GM18505 (cell line): ENCODE measurements around the gene DHX15.

Experiments
- ATAC-seq: cut with Tn5 transposase; IDR thresholded peaks from one replicate; pipeline ENCODE4 v1.9.1; 2021; ENCODE audit not compliant: unreplicated experiment
- POLR2A ChIP-seq: IDR thresholded peaks from 4 replicates; pipeline ENCODE4 v1.6.1; 2011; ENCODE audit warnings: borderline replicate concordance; ENCODE audit not compliant: insufficient read depth, insufficient read length; ENCODE audit errors: extremely low read depth

The DHX15 gene

DNA sequence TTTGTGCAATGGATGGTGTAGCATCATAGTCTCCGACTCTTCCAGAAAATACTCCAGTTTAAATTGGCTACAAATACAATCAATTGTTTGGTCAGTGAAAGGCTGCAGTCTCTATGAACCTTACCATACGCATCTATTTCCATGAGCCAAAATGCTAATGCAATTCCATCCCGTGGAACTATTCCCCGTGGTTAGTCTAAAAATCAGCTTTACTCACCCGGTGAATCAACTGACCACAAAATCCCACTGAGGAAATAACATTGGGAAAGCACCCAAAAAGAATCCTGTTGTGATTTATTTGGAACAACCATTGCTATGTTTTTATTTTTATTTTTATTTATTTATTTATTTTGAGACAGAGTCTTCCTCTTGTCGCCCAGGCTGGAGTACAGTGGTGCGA lies 87.1 kb downstream of the DHX15 start:
- ATAC-seq: no peak
- TF ChIP-seq POLR2A: no peak

DNA sequence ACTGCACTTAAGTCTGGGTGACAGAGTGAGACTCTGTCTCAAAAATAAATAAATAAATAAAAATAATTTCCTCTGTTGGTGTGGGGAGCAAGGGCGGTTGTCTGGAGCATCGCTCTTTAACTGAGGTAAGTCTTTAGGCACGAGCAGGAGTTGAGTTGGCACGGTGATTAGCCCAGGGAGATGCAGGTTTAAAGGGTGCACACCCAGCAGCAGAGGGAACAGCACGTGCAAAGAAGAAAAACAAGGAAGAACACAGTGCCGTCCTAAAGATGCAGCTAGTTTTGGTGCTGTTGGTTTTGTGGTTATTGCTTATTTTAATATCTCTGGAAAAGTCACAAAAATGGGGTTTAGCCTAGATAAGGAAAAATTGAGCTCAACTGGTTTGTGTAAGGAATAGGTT lies 87.8 kb downstream of the DHX15 start:
- TF ChIP-seq POLR2A: no peak
- ATAC-seq: no peak

DNA sequence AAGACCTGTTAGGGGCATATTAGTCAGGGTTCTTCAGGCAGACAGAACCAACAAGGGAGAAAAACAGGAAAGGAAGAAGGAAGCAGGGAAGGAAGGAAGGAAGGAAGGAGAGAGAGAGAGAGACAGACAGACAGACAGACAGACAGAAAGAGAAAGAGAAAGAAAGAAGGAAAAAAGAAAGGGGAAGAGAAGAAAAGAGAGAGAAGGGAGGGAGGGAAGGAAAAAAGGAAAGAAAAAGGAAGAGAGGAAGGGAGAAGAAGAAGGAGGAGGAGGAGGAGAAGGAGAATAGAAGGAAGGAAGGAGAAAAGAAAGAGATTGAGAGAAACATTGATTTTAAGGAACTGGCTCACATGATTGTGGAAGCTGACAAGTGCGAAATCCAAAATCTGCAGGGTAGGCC lies 89.0 kb downstream of the DHX15 start:
- ATAC-seq: no peak
- no peak for TF ChIP-seq POLR2A

DNA sequence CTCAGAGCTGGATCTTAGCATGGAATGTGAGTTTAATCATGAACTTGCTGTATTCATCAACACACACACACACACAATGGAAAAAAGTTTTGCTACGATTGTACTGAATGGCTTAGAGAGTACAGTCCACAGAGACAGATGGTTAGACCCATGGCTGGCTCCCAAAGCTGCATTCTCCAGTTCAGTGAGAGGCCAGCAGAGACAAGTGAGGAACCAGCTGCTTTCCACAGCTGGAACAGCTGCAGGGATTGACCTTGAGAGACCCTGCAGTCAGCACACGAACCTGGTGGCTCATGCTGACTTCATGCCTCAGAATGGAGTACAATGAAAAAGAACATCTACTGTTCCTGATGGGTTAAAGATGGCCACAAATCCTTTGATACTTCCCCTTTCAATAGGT lies 94.5 kb downstream of the DHX15 start:
- ATAC-seq: no peak
- TF ChIP-seq POLR2A: no peak

GRCh38 chr4:24488399-24489164 lies 95.8 kb downstream of the DHX15 start:
- TF ChIP-seq POLR2A: no peak
- peak; percentile 77 for ATAC-seq

DNA sequence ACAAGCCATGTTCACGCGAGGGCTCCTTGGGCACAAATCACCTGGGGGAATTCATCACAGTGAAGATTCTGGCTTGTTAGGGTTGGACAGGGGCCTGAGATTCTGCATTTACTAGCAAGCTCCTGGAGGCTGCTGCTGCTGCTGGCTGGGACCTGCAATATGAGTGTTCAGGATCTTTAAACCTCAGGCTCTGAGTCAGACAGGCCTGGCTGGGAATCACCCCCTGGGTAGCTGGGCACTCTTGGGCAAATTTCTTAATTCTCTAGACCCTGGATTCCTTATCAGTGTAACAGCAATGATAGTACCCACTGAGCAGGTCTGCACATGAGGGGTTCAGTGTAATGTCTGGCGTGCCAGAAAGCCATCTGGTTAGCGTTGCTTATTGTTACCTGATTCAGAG lies 101.5 kb downstream of the DHX15 start:
- ATAC-seq: no peak
- no peak for TF ChIP-seq POLR2A

GRCh38 chr4:24477919-24478318 lies 106.4 kb downstream of the DHX15 start:
- TF ChIP-seq POLR2A: no peak
- no peak for ATAC-seq
